ENCODE data around the gene MYH16.

GRCh38 chr7:99268577-99268908 is 4.1 kb upstream of the MYH16 start:
- TF ChIP-seq POLR2A (IDR thresholded peaks at IDR 0.05) (no peak), CTCF (IDR thresholded peaks at IDR 0.05) (no peak)
